HCT116 (cell line): ENCODE results near the gene TMEM240. TPM values are rescaled to one million over a fixed set of nuclear protein-coding genes. Genes with fewer than 3 reads are reported as not detected.

Source experiments
- ATAC-seq: fragments of 200-7000 bp; cut with Tn5 transposase; 2 replicates; pipeline ENCODE4 v1.9.1; 2020; ENCODE audit warnings: mild to moderate bottlenecking, moderate library complexity
- BruUV-seq: library from RNA; stranded (reverse); fragments of 400-500 nt; replicated peaks from 2 replicates; lab custom pipeline; 2021; lab: Mats Ljungman, UMichigan
- CTCF ChIA-PET: fragments of 300-600 bp; sonication (Branson Sonifier 250); formaldehyde crosslinking; loops from one replicate; lab custom pipeline; 2021; ENCODE audit warnings: antibody characterized with exemption; lab: Charles Lee
- POLR2A ChIA-PET: fragments of 300-600, 350-600 bp; sonication (Branson Sonifier 250); formaldehyde crosslinking; loops from one replicate; lab custom pipeline; 2021; ENCODE audit warnings: antibody characterized with exemption; lab: Charles Lee
- RAD21 ChIA-PET, 2 experiments: fragments of 300-600 bp; sonication (Branson Sonifier 250); formaldehyde crosslinking; loops; one replicate each; lab custom pipeline; 2023; ENCODE audit warnings: low total read pairs in 2 of 2; ENCODE audit not compliant: uncharacterized antibody in 2 of 2, unreplicated experiment in 2 of 2, low non-redundant PET in 1 of 2; lab: Charles Lee
- DNase-seq: peaks from one replicate; pipeline ENCODE4 v3.0.0-alpha.2; 2010; ENCODE audit warnings: low read depth, low spot score
- H2AFZ ChIP-seq: fragments of 200-600 bp; shearing (Covaris generic), sonication (generic); 2 replicates; pipeline ENCODE4 v1.6.1; 2017; ENCODE audit warnings: low read depth, mixed run types, mixed read lengths, antibody characterized with exemption, low read length; ENCODE audit not compliant: poor library complexity, severe bottlenecking
- H3K27ac ChIP-seq: 2 replicates; pipeline ENCODE4 v1.5.1; 2012; ENCODE audit warnings: low read depth, low read length
- H3K27me3 ChIP-seq: fragments of 200-600 bp; sonication (generic); 2 replicates; pipeline ENCODE4 v1.6.1; 2016; ENCODE audit warnings: mixed run types, low read length, mixed read lengths; ENCODE audit not compliant: insufficient read depth
- H3K36me3 ChIP-seq, 2 experiments: fragments of 200-500 bp in 1 of 2; fragments of 200-600 bp in 1 of 2; sonication (Bioruptor generic) in 1 of 2; sonication (generic) in 1 of 2; 2 replicates each; pipeline versions ENCODE4 v1.5.1 to v1.6.1; 2014 to 2016; ENCODE audit warnings: low read length in 2 of 2, inconsistent platforms in 1 of 2, mixed read lengths in 1 of 2, mixed run types in 1 of 2; ENCODE audit not compliant: insufficient read depth in 2 of 2, control insufficient read depth in 1 of 2
- H3K4me1 ChIP-seq, 2 experiments: fragments of 200-600 bp in 1 of 2; sonication (generic) in 1 of 2; 2 replicates each; pipeline versions ENCODE4 v1.5.1 to v1.6.1; 2012 to 2017; ENCODE audit warnings: low read length in 2 of 2, inconsistent platforms in 1 of 2, mild to moderate bottlenecking in 1 of 2, mixed read lengths in 1 of 2, mixed run types in 1 of 2, moderate library complexity in 1 of 2; ENCODE audit not compliant: insufficient read depth in 2 of 2, control insufficient read depth in 1 of 2
- H3K4me2 ChIP-seq: fragments of 200-600 bp; sonication (generic); 2 replicates; pipeline ENCODE4 v1.6.1; 2017; ENCODE audit warnings: mixed run types, low read length, mixed read lengths
- H3K4me3 ChIP-seq, 2 experiments: fragments of 200-600 bp in 1 of 2; sonication (generic) in 1 of 2; replicated peaks in 1 of 2; 2 replicates each; pipeline ENCODE4 v1.5.1; 2011 to 2016; ENCODE audit warnings: low read length in 2 of 2, control low read depth in 1 of 2, low read depth in 1 of 2, mild to moderate bottlenecking in 1 of 2, mixed read lengths in 1 of 2, mixed run types in 1 of 2
- H3K79me2 ChIP-seq: fragments of 200-600 bp; sonication (generic); 2 replicates; pipeline ENCODE4 v1.6.1; 2017; ENCODE audit warnings: mild to moderate bottlenecking, mixed run types, low read length, moderate library complexity, mixed read lengths; ENCODE audit not compliant: insufficient read depth
- H3K9ac ChIP-seq: fragments of 200-600 bp; sonication (generic); 2 replicates; pipeline ENCODE4 v1.6.1; 2016; ENCODE audit warnings: low read length, mixed read lengths
- H3K9me2 ChIP-seq: fragments of 200-600 bp; sonication (generic), shearing (Covaris generic); 2 replicates; pipeline ENCODE4 v1.6.1; 2017; ENCODE audit warnings: mixed run types, mild to moderate bottlenecking, moderate library complexity; ENCODE audit not compliant: insufficient read depth
- H3K9me3 ChIP-seq, 2 experiments: fragments of 200-500 bp in 1 of 2; fragments of 200-600 bp in 1 of 2; sonication (Bioruptor generic) in 1 of 2; sonication (generic) in 1 of 2; 2 replicates each; pipeline ENCODE4 v1.6.1; 2014 to 2017; ENCODE audit warnings: low read length in 2 of 2, mixed read lengths in 2 of 2, inconsistent platforms in 1 of 2, low read depth in 1 of 2, mild to moderate bottlenecking in 1 of 2, mixed run types in 1 of 2, moderate library complexity in 1 of 2; ENCODE audit not compliant: control insufficient read depth in 1 of 2, insufficient read depth in 1 of 2
- H4K20me1 ChIP-seq: fragments of 200-600 bp; sonication (generic), shearing (Covaris generic); 2 replicates; pipeline ENCODE4 v1.6.1; 2017; ENCODE audit warnings: mixed run types, mild to moderate bottlenecking, moderate library complexity; ENCODE audit not compliant: insufficient read depth
- EGR1 ChIP-seq: IDR thresholded peaks from 2 replicates; pipeline ENCODE4 v1.6.1; 2012; ENCODE audit warnings: low read depth
- POLR2A ChIP-seq: IDR thresholded peaks from 2 replicates; pipeline ENCODE4 v1.7.0; 2011; ENCODE audit warnings: borderline replicate concordance; ENCODE audit not compliant: insufficient read depth, insufficient read length; ENCODE audit errors: extremely low read depth
- REST ChIP-seq: IDR thresholded peaks from 2 replicates; pipeline ENCODE4 v1.6.1; 2012; ENCODE audit warnings: low read depth
- TCF7L2 ChIP-seq: IDR thresholded peaks from 2 replicates; pipeline ENCODE4 v1.7.0; 2011; ENCODE audit warnings: borderline replicate concordance, inconsistent platforms; ENCODE audit not compliant: insufficient read depth, insufficient read length; ENCODE audit errors: extremely low read depth
- ZBTB33 ChIP-seq: IDR thresholded peaks from 2 replicates; pipeline ENCODE4 v1.6.1; 2011; ENCODE audit warnings: mild to moderate bottlenecking, low read length, moderate library complexity; ENCODE audit not compliant: insufficient replicate concordance; ENCODE audit errors: extremely low read depth
- intact Hi-C: fragments of 100-400 bp; cut with micrococcal nuclease; formaldehyde crosslinking; loops from 2 replicates; pipeline ENCODE4 v1.10.0; 2022
- total RNA-seq: library from RNA; stranded (reverse); gene quantifications from one replicate; pipeline ENCODE4 v1.2.1, GENCODE V29; 2021; ENCODE audit not compliant: unreplicated experiment

Gene TMEM240
- total RNA-seq, 1 experiment from 2014 or later, result 2.3 TPM

GRCh38 chr1:1583347-1584010 lies 43.1 kb upstream of the TMEM240 start:
- TF ChIP-seq REST (no peak), EGR1 (no peak), POLR2A (no peak), TCF7L2 (no peak), ZBTB33 (no peak)
- H3K9me2 ChIP-seq, result no peaks in the 10 kb centered on the region
- H3K79me2 ChIP-seq, result no peaks in the 10 kb centered on the region
- ATAC-seq (no peak), DNase-seq (no peak)
- H3K27me3 ChIP-seq, result no peaks in the 10 kb centered on the region
- intact Hi-C loops, result no loop called here
- H2AFZ ChIP-seq, result no peak overlapping the region
- H3K4me1 ChIP-seq, result no peaks in the 10 kb centered on the region
- no peak overlapping the region for H3K27ac ChIP-seq
- H4K20me1 ChIP-seq, result no peaks in the 10 kb centered on the region
- ChIA-PET CTCF (no interaction called here), POLR2A (no interaction called here), RAD21 (no interaction called here)
- no peaks in the 10 kb centered on the region for H3K36me3 ChIP-seq
- no TSS peak for BruUV-seq
- no peak overlapping the region for H3K4me2 ChIP-seq
- H3K4me3 ChIP-seq, result no peak overlapping the region
- H3K9ac ChIP-seq, result no peak overlapping the region
- no peaks in the 10 kb centered on the region for H3K9me3 ChIP-seq
